Mesothelial cell of epicardium (in vitro differentiated cells): ENCODE data around the gene VWF. TPM values are rescaled to one million over a fixed set of nuclear protein-coding genes. Genes with fewer than 3 reads are reported as not detected.
A peak's percentile ranks its signal among the peaks of the same experiment; 100 is the strongest.
"Not testable (repeated sequence)": the region's sequence is repeated elsewhere in the genome, so short reads cannot be mapped to it uniquely, and the experiment has no call there.

Source experiments
- DNase-seq, 2 experiments: peaks; one replicate each; pipeline ENCODE4 v3.0.0; 2021; ENCODE audit warnings: low spot score in 2 of 2; ENCODE audit not compliant: unreplicated experiment in 2 of 2
- H3K27ac Mint-ChIP-seq: 2 replicates; pipeline ENCODE4 v1.8.0; 2021; ENCODE audit warnings: mixed read lengths
- H3K27me3 Mint-ChIP-seq: 2 replicates; pipeline ENCODE4 v1.8.0; 2021; ENCODE audit warnings: low read depth, mixed read lengths
- H3K36me3 Mint-ChIP-seq: 2 replicates; pipeline ENCODE4 v1.8.0; 2021; ENCODE audit warnings: mixed read lengths
- H3K4me1 Mint-ChIP-seq: 2 replicates; pipeline ENCODE4 v1.8.0; 2021; ENCODE audit warnings: mixed read lengths
- H3K4me3 Mint-ChIP-seq: 2 replicates; pipeline ENCODE4 v1.8.0; 2021; ENCODE audit warnings: mild to moderate bottlenecking, moderate library complexity, mixed read lengths
- H3K9me3 Mint-ChIP-seq: 2 replicates; pipeline ENCODE4 v1.8.0; 2021; ENCODE audit warnings: mixed read lengths
- total RNA-seq: library from RNA; stranded (reverse); gene quantifications from 3 replicates; pipeline ENCODE4 v1.2.1, GENCODE V29; 2021
- TF ChIP-seq, protein P1 (sequence below): fragments of 200-600 bp; sonication (generic); IDR thresholded peaks from one replicate; pipeline ENCODE4 v1.5.0; 2021; ENCODE audit warnings: antibody characterized with exemption; ENCODE audit not compliant: unreplicated experiment

VWF gene
- total RNA-seq, 1 donor from 2014 or later, result 0.31 TPM

DNA sequence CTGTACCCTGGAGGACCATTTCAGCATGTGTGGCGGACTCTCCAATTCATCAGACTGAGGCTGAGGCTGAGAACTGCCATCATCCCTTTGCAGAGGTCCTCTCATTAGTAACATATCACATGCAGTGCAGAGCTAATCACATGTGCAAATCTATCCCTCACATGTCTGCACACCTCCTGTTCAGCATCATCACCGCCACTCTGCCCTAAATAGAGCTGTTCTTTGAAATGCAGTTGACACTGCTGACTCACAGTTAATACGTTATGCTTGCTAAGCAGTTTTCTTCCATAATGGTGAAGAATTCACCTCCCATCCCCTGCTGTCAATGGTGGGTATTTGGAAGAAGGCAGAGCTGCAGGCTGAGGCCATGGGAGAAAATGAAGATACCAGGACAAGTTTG is 94.4 kb downstream of the VWF start:
- TF ChIP-seq, protein P1, sequence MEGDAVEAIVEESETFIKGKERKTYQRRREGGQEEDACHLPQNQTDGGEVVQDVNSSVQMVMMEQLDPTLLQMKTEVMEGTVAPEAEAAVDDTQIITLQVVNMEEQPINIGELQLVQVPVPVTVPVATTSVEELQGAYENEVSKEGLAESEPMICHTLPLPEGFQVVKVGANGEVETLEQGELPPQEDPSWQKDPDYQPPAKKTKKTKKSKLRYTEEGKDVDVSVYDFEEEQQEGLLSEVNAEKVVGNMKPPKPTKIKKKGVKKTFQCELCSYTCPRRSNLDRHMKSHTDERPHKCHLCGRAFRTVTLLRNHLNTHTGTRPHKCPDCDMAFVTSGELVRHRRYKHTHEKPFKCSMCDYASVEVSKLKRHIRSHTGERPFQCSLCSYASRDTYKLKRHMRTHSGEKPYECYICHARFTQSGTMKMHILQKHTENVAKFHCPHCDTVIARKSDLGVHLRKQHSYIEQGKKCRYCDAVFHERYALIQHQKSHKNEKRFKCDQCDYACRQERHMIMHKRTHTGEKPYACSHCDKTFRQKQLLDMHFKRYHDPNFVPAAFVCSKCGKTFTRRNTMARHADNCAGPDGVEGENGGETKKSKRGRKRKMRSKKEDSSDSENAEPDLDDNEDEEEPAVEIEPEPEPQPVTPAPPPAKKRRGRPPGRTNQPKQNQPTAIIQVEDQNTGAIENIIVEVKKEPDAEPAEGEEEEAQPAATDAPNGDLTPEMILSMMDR, result no peak
- Mint-ChIP-seq H3K36me3 (no peaks in the 10 kb centered on the region), H3K27ac (no peak overlapping the region), H3K4me1 (no peaks in the 10 kb centered on the region), H3K9me3 (peaks cover 14% of the 10 kb centered on the region), H3K4me3 (no peak overlapping the region), H3K27me3 (peaks cover 2% of the 10 kb centered on the region)
- peak in 1 of 2 experiments; percentile 10 for DNase-seq

DNA sequence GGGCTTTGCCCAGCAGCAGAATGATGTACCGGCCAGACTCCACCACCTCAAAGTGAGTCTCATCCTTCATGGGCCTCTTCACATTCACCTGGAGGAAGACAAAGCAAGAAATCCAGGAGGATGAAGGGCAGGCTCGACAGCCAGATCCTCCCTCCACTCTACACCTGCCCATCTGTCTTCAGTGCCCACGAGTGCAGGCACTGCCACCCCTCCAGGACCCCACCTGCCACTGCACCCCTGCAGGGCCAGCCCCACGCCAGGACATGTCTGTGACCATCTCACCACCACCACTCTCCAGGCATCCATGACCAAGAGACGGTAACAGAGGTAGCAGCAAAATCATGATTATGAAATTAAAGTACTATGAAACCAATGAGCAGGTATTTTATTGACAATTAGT is 95.1 kb downstream of the VWF start:
- TF ChIP-seq, protein P1, result no peak
- H3K9me3 Mint-ChIP-seq, result peaks cover 14% of the 10 kb centered on the region
- peaks cover under 1% of the 10 kb centered on the region for H3K4me1 Mint-ChIP-seq
- H3K27me3 Mint-ChIP-seq, result peaks cover 2% of the 10 kb centered on the region
- H3K27ac Mint-ChIP-seq, result no peak overlapping the region
- no peak overlapping the region for H3K4me3 Mint-ChIP-seq
- no peaks in the 10 kb centered on the region for H3K36me3 Mint-ChIP-seq
- peak in 1 of 2 experiments; percentile 20 for DNase-seq

DNA sequence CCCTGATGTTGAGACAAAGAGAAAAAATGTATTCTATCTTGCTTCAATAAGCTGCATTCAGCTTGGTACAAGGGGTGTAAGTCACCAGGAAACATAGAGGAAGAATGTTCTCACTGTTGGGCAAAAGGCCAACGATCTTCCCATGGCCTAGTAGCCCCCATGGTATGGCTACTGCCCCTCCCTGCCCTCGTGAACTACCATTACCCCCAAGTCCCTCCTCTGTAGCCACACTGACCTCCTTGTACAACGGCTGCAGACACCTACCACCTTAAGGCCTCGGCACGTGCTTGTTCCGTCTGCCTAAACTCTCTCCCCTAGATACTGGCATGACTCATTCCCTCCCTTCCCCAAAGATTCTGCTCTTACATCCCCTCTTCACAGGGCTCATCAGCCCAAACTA is 97.5 kb downstream of the VWF start:
- TF ChIP-seq, protein P1, result no peak
- no peak overlapping the region for H3K27ac Mint-ChIP-seq
- DNase-seq, result no peak
- peaks cover 14% of the 10 kb centered on the region for H3K9me3 Mint-ChIP-seq
- peaks cover 2% of the 10 kb centered on the region for H3K27me3 Mint-ChIP-seq
- H3K4me1 Mint-ChIP-seq, result peaks cover 5% of the 10 kb centered on the region
- no peak overlapping the region for H3K4me3 Mint-ChIP-seq
- H3K36me3 Mint-ChIP-seq, result no peaks in the 10 kb centered on the region

DNA sequence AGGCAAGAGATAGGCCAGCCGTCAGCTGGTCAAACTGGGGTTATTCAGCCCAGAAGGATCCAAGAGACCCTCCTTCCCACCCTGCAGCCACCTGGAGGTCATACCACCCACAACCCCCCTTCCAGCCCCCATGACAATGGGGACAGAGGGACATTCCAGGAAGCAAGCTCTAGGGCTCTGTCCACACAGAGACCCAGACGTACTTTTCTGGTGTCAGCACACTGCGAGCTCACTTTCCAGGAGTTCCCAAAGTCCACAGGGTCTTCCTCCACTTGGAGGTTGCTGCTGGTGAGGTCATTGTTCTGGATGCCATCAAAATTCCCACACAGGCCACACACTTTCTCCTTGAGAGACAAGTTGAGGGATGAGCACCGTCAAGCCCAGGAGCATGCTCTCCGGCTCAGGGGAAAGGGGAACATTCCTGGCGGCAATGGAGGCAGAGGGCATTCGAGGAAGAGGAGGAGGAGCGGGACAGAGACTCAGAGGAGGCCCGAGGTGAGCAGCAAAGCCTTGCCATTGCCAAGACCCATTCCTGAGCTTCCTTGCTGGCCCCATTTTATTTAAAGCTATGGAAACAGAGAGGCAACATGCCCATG is 98.7 kb downstream of the VWF start:
- not testable (repeated sequence) for DNase-seq, H3K27ac Mint-ChIP-seq, H3K4me3 Mint-ChIP-seq, H3K27me3 Mint-ChIP-seq, H3K36me3 Mint-ChIP-seq
- H3K4me1 Mint-ChIP-seq, result peaks cover 12% of the 10 kb centered on the region
- H3K9me3 Mint-ChIP-seq, result peaks cover 14% of the 10 kb centered on the region

DNA sequence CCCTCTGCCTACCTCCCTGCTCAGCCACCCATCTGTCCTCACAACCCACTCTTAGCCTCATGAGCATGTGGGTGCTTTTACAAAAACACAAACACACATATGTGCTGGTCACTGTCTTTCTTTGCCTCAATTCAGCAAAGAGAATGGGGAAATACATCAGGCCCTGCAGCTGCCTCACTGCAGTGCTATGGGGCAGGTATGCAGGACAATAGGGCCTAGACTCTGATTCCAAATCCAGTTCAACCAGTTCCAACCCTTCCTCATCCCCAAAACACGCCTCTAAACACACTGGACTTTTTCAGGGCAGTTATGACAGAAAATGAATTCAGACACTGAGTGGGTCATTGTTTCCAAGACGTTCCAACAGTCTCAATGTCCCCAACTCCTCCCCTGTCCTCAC is 100.4 kb downstream of the VWF start:
- Mint-ChIP-seq H3K27ac (peak overlapping the region; percentile 15), H3K4me1 (peaks cover 14% of the 10 kb centered on the region), H3K9me3 (peaks cover 14% of the 10 kb centered on the region)
- H3K36me3 Mint-ChIP-seq, DNase-seq, H3K27me3 Mint-ChIP-seq, H3K4me3 Mint-ChIP-seq: not testable (repeated sequence)

DNA sequence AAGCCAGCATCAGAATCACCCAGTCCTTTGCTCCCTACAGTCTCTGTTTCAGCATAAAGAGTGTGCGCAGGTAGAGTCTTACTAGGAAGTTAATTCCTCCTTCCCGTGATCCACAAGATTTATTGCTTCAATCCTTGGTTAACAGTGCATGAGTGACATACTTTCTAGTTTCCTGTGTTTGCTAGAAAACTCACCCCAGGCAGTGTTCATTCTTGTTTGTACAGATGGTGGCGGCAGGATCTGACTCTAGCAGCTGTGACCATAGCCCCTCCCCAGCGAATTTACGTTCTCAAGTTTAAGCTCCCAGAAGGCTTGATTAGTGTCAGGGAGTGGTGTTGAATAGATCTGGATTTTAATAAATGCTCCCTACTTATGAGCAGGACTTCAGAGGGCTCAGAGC is 103.5 kb downstream of the VWF start:
- no peak for DNase-seq
- TF ChIP-seq, protein P1, result no peak
- H3K4me3 Mint-ChIP-seq, result no peak overlapping the region
- H3K36me3 Mint-ChIP-seq, result no peaks in the 10 kb centered on the region
- no peaks in the 10 kb centered on the region for H3K27me3 Mint-ChIP-seq
- H3K27ac Mint-ChIP-seq, result no peak overlapping the region
- H3K4me1 Mint-ChIP-seq, result peaks cover 14% of the 10 kb centered on the region
- H3K9me3 Mint-ChIP-seq, result no peaks in the 10 kb centered on the region

DNA sequence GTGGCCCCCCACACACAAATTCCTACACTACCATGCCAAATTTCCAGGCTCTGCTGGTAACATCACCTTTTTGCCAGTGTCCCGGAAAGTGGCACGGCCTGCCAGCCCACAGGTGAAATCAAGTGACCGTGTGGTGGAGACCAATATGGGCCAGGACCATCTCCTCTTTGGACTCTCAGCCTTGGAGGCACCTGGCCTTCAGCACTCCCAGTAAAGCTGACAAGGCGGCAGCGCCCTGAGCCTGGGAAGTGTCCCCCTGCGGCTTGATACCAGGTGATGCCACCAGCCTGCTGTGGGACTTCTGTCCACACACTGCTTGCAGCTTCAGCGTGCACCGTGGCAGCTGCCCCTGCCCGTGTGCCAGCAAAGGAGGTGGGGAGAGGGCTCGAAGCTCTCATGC is 104.0 kb downstream of the VWF start:
- not testable (repeated sequence) for H3K36me3 Mint-ChIP-seq

DNA sequence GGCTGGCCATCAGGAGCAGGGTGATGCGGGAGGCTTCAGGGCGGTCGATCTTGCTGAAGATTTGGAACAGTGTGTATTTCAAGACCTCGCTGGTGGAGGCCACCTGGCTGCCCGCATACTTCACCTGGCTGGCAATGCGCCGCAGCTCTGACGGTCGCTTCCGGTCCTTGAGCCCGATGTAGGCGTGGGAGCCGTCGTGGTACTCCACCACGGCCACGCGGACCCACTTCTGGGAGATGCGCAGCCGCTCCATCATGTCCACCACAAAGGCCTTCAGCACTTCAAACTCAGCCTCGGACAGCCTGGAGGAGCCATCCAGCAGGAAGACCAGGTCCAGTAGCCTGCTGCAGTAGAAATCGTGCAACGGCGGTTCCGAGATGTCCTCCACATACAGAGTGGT is 105.2 kb downstream of the VWF start:
- not testable (repeated sequence) for H3K9me3 Mint-ChIP-seq, H3K4me3 Mint-ChIP-seq

More for the DNA sequence above, 104.0 kb downstream of the VWF start:
- not testable (repeated sequence) for H3K4me3 Mint-ChIP-seq, H3K27ac Mint-ChIP-seq, DNase-seq, H3K9me3 Mint-ChIP-seq, H3K27me3 Mint-ChIP-seq
- peaks cover 14% of the 10 kb centered on the region for H3K4me1 Mint-ChIP-seq

More for the DNA sequence above, 105.2 kb downstream of the VWF start:
- not testable (repeated sequence) for H3K27ac Mint-ChIP-seq, H3K36me3 Mint-ChIP-seq, H3K27me3 Mint-ChIP-seq, DNase-seq
- H3K4me1 Mint-ChIP-seq, result peaks cover 12% of the 10 kb centered on the region
